K562 (cell line): Measurements from ENCODE around the gene GNG14. TPM values are rescaled to one million over a fixed set of nuclear protein-coding genes. Genes with fewer than 3 reads are reported as not detected.

Experiments used
- CTBP1 ChIP-seq: fragments of 450-650 bp; IDR thresholded peaks from 2 replicates; pipeline ENCODE4 v1.6.1; 2016; ENCODE audit warnings: borderline replicate concordance
- JUN ChIP-seq, 2 experiments: sonication (generic) in 1 of 2; formaldehyde crosslinking in 1 of 2; IDR thresholded peaks; 2 replicates each; pipeline versions ENCODE4 v1.6.1 to v1.8.0; 2012 to 2022; ENCODE audit warnings: borderline replicate concordance in 2 of 2, mild to moderate bottlenecking in 2 of 2, improper control_type of control experiment in 1 of 2, low read depth in 1 of 2, low read length in 1 of 2, missing genetic modification reagents in 1 of 2
- KLF13 ChIP-seq: fragments of 450-650 bp; IDR thresholded peaks from 2 replicates; pipeline ENCODE4 v1.6.1; 2016; ENCODE audit warnings: missing genetic modification characterization, low read depth, mild to moderate bottlenecking, missing compliant biosample characterization, moderate library complexity, borderline replicate concordance
- NFE2L1 ChIP-seq: fragments of 450-650 bp; IDR thresholded peaks from 2 replicates; pipeline ENCODE4 v1.6.1; 2016; ENCODE audit warnings: missing genetic modification characterization, low read depth, mild to moderate bottlenecking, missing compliant biosample characterization, moderate library complexity, borderline replicate concordance
- PHF8 ChIP-seq: fragments of 200-600 bp; sonication (generic); IDR thresholded peaks from 2 replicates; pipeline ENCODE4 v1.6.1; 2012; ENCODE audit warnings: mixed run types, mild to moderate bottlenecking, inconsistent platforms, low read length, moderate library complexity, borderline replicate concordance
- RHOXF2B ChIP-seq: fragments of 250-450 bp; sonication (Bioruptor Pico); conservative IDR thresholded peaks from 2 replicates; pipeline ENCODE4 v1.5.1; 2021
- SMARCE1 ChIP-seq: fragments of 450-650 bp; IDR thresholded peaks from 2 replicates; pipeline ENCODE4 v1.7.1; 2016; ENCODE audit warnings: mild to moderate bottlenecking
- polyA plus RNA-seq, 8 experiments: library from polyadenylated mRNA; depleted of rRNA in 4 of 8; stranded (reverse) in 5 of 8; unstranded in 3 of 8; fragments of >200 nt; fragmentation: Nextera tagmentation in 2 of 8; fragmentation: Illumina TruSeq in 1 of 8; extraction: Ambion mirVana in 2 of 8; extraction: Trizol in 1 of 8; gene quantifications; 2 replicates each; pipeline versions ENCODE4 v1.2.1 to v1.2.3, GENCODE V29; 2011 to 2014; ENCODE audit warnings: inconsistent platforms in 1 of 8, missing spikeins in 1 of 8
- total RNA-seq, 7 experiments: library from RNA; depleted of rRNA in 6 of 7; stranded (reverse); fragments of >200 nt in 6 of 7; fragmentation: Illumina TruSeq in 2 of 7; extraction: Trizol in 2 of 7; gene quantifications; 2 replicates each; pipeline versions ENCODE4 v1.2.1 to v1.2.3, GENCODE V29; 2011 to 2021; ENCODE audit warnings: low replicate concordance in 1 of 7
- TF ChIP-seq, protein P1 (sequence below): fragments of 450-650 bp; IDR thresholded peaks from 2 replicates; pipeline ENCODE4 v1.6.1; 2016; ENCODE audit warnings: mild to moderate bottlenecking, moderate library complexity
- TF ChIP-seq, protein P2 (sequence below): sonication (generic); formaldehyde crosslinking; IDR thresholded peaks from 2 replicates; pipeline ENCODE4 v1.4.0; 2020; ENCODE audit warnings: mild to moderate bottlenecking, missing genetic modification reagents
- TF ChIP-seq, protein P3 (sequence below): sonication (generic); formaldehyde crosslinking; IDR thresholded peaks from 2 replicates; pipeline ENCODE4 v1.8.0; 2022; ENCODE audit warnings: mild to moderate bottlenecking, missing genetic modification reagents, borderline replicate concordance

Gene GNG14
- total and polyA plus RNA-seq, 9 of the 15 experiments (the other 6 are each of a cell fraction or from before 2014, with no cell fraction given): not detected

DNA sequence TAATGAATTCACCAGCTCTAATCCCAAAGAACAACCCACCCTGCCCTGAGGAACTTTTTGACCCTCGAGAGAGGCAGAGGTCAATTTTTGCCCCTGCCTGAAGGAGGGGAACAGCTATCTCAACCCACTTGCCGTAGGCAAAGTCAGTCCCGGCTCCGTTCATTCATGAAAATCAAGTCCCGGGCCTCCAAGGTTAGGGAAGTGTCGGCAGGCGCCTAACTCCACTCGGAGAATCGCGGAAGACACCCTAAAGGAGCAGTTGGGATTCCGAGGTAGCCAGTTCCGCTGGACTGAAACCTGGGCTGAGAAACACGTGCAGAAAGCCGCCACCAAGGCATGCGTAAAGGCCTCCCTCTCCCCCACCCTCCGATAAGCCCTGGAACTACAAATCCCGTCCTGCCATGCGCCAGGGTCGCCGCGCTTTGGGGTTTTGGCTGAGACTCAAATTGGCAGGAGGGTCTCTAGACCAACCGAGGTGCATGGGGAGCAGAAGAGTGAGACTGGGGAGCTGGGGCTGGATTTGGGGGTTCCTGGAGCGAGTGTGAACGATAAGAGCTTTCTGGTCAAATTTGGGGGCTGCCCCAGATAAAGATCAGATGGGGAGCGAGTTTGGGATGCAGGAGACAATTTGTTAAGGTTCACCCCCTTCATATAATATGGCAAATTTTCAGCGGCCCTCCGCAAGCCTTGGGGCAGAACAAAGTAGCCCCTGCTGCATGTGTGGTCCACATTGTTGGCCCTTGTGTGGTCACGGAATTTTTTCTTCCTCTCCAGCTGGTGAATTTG lies 36.0 kb downstream of the GNG14 start, which contains the start of gene TNPO2 (continued):
- TF ChIP-seq, protein P1, sequence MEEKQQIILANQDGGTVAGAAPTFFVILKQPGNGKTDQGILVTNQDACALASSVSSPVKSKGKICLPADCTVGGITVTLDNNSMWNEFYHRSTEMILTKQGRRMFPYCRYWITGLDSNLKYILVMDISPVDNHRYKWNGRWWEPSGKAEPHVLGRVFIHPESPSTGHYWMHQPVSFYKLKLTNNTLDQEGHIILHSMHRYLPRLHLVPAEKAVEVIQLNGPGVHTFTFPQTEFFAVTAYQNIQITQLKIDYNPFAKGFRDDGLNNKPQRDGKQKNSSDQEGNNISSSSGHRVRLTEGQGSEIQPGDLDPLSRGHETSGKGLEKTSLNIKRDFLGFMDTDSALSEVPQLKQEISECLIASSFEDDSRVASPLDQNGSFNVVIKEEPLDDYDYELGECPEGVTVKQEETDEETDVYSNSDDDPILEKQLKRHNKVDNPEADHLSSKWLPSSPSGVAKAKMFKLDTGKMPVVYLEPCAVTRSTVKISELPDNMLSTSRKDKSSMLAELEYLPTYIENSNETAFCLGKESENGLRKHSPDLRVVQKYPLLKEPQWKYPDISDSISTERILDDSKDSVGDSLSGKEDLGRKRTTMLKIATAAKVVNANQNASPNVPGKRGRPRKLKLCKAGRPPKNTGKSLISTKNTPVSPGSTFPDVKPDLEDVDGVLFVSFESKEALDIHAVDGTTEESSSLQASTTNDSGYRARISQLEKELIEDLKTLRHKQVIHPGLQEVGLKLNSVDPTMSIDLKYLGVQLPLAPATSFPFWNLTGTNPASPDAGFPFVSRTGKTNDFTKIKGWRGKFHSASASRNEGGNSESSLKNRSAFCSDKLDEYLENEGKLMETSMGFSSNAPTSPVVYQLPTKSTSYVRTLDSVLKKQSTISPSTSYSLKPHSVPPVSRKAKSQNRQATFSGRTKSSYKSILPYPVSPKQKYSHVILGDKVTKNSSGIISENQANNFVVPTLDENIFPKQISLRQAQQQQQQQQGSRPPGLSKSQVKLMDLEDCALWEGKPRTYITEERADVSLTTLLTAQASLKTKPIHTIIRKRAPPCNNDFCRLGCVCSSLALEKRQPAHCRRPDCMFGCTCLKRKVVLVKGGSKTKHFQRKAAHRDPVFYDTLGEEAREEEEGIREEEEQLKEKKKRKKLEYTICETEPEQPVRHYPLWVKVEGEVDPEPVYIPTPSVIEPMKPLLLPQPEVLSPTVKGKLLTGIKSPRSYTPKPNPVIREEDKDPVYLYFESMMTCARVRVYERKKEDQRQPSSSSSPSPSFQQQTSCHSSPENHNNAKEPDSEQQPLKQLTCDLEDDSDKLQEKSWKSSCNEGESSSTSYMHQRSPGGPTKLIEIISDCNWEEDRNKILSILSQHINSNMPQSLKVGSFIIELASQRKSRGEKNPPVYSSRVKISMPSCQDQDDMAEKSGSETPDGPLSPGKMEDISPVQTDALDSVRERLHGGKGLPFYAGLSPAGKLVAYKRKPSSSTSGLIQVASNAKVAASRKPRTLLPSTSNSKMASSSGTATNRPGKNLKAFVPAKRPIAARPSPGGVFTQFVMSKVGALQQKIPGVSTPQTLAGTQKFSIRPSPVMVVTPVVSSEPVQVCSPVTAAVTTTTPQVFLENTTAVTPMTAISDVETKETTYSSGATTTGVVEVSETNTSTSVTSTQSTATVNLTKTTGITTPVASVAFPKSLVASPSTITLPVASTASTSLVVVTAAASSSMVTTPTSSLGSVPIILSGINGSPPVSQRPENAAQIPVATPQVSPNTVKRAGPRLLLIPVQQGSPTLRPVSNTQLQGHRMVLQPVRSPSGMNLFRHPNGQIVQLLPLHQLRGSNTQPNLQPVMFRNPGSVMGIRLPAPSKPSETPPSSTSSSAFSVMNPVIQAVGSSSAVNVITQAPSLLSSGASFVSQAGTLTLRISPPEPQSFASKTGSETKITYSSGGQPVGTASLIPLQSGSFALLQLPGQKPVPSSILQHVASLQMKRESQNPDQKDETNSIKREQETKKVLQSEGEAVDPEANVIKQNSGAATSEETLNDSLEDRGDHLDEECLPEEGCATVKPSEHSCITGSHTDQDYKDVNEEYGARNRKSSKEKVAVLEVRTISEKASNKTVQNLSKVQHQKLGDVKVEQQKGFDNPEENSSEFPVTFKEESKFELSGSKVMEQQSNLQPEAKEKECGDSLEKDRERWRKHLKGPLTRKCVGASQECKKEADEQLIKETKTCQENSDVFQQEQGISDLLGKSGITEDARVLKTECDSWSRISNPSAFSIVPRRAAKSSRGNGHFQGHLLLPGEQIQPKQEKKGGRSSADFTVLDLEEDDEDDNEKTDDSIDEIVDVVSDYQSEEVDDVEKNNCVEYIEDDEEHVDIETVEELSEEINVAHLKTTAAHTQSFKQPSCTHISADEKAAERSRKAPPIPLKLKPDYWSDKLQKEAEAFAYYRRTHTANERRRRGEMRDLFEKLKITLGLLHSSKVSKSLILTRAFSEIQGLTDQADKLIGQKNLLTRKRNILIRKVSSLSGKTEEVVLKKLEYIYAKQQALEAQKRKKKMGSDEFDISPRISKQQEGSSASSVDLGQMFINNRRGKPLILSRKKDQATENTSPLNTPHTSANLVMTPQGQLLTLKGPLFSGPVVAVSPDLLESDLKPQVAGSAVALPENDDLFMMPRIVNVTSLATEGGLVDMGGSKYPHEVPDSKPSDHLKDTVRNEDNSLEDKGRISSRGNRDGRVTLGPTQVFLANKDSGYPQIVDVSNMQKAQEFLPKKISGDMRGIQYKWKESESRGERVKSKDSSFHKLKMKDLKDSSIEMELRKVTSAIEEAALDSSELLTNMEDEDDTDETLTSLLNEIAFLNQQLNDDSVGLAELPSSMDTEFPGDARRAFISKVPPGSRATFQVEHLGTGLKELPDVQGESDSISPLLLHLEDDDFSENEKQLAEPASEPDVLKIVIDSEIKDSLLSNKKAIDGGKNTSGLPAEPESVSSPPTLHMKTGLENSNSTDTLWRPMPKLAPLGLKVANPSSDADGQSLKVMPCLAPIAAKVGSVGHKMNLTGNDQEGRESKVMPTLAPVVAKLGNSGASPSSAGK: peak; percentile 83
- peak; percentile 57; the same call in 1 of the 2 replicates for TF ChIP-seq PHF8
- TF ChIP-seq, protein P2, sequence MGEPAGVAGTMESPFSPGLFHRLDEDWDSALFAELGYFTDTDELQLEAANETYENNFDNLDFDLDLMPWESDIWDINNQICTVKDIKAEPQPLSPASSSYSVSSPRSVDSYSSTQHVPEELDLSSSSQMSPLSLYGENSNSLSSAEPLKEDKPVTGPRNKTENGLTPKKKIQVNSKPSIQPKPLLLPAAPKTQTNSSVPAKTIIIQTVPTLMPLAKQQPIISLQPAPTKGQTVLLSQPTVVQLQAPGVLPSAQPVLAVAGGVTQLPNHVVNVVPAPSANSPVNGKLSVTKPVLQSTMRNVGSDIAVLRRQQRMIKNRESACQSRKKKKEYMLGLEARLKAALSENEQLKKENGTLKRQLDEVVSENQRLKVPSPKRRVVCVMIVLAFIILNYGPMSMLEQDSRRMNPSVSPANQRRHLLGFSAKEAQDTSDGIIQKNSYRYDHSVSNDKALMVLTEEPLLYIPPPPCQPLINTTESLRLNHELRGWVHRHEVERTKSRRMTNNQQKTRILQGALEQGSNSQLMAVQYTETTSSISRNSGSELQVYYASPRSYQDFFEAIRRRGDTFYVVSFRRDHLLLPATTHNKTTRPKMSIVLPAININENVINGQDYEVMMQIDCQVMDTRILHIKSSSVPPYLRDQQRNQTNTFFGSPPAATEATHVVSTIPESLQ (CRISPR knock-in tag): peak; percentile 36; the same call in 1 of the 2 replicates
- TF ChIP-seq KLF13 (tag): no peak
- TF ChIP-seq SMARCE1: no peak
- TF ChIP-seq JUN (IDR thresholded peaks at IDR 0.05; ENCODE audit: borderline replicate concordance, low read depth, low read length): peak; percentile 56; the same call in 1 of the 2 replicates
- TF ChIP-seq JUN (CRISPR knock-in tag; IDR thresholded peaks at IDR 0.05; ENCODE audit: borderline replicate concordance): no peak
- no peak for TF ChIP-seq NFE2L1 (tag)
- no peak for TF ChIP-seq CTBP1
- no peak for TF ChIP-seq RHOXF2B
- TF ChIP-seq, protein P3, sequence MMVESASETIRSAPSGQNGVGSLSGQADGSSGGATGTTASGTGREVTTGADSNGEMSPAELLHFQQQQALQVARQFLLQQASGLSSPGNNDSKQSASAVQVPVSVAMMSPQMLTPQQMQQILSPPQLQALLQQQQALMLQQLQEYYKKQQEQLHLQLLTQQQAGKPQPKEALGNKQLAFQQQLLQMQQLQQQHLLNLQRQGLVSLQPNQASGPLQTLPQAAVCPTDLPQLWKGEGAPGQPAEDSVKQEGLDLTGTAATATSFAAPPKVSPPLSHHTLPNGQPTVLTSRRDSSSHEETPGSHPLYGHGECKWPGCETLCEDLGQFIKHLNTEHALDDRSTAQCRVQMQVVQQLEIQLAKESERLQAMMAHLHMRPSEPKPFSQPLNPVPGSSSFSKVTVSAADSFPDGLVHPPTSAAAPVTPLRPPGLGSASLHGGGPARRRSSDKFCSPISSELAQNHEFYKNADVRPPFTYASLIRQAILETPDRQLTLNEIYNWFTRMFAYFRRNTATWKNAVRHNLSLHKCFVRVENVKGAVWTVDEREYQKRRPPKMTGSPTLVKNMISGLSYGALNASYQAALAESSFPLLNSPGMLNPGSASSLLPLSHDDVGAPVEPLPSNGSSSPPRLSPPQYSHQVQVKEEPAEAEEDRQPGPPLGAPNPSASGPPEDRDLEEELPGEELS (CRISPR knock-in tag): peak; percentile 14; the same call in 1 of the 2 replicates
